Left lobe of liver (tissue), 2 donors: ENCODE measurements around the gene RUFY3. TPM values are rescaled to one million over a fixed set of nuclear protein-coding genes. Genes with fewer than 3 reads are reported as not detected.
A peak's percentile ranks its signal among the peaks of the same experiment; 100 is the strongest.

Source experiments
- ATAC-seq: fragments of 200-7000 bp; cut with Tn5 transposase; one replicate; pipeline ENCODE4 v1.9.1; 2020; ENCODE audit warnings: mild to moderate bottlenecking, moderate library complexity
- DNase-seq: peaks from one replicate; pipeline ENCODE4 v3.0.0-alpha.2; 2020; ENCODE audit warnings: low spot score
- total RNA-seq: library from RNA; stranded (reverse); gene quantifications from one replicate; pipeline ENCODE4 v1.2.1, GENCODE V29; 2021
- donor health status: DM: no; HTN: no; CAD: no; lungs with moderate emphysema.
- donor health status: DM: no; HTN: yes; CAD: no.

RUFY3 gene
- total RNA-seq, 1 donor from 2014 or later, result 30.1 TPM

GRCh38 chr4:70734971-70735370 lies 13.2 kb downstream of the RUFY3 start:
- DNase-seq (no peak), ATAC-seq (peak; percentile 53)

GRCh38 chr4:70735915-70736314 lies 14.2 kb downstream of the RUFY3 start:
- ATAC-seq, result peak; percentile 58
- peak; percentile 54 for DNase-seq

GRCh38 chr4:70737006-70737405 lies 15.2 kb downstream of the RUFY3 start:
- ATAC-seq (no peak), DNase-seq (no peak)

GRCh38 chr4:70737409-70737808 lies 15.6 kb downstream of the RUFY3 start:
- ATAC-seq (no peak), DNase-seq (no peak)

GRCh38 chr4:70739496-70740337 lies 18.0 kb downstream of the RUFY3 start:
- no peak for ATAC-seq

GRCh38 chr4:70741867-70742658 lies 20.3 kb downstream of the RUFY3 start:
- DNase-seq (no peak), ATAC-seq (no peak)

More at GRCh38 chr4:70739496-70740337, 18.0 kb downstream of the RUFY3 start:
- no peak for DNase-seq

- DNase-seq (no peak), ATAC-seq (no peak)
These were observed 22.0 kb downstream of the RUFY3 start for GRCh38 chr4:70743731-70744130.

GRCh38 chr4:70746179-70746839 lies 24.5 kb downstream of the RUFY3 start:
- ATAC-seq (no peak), DNase-seq (no peak)

- no peak for ATAC-seq
- no peak for DNase-seq
These were observed 26.1 kb downstream of the RUFY3 start for GRCh38 chr4:70747874-70748273.

- ATAC-seq, result no peak
- no peak for DNase-seq
These were observed 27.5 kb downstream of the RUFY3 start for GRCh38 chr4:70749313-70749712.

- DNase-seq (no peak), ATAC-seq (no peak)
These were observed 30.5 kb downstream of the RUFY3 start for GRCh38 chr4:70752236-70752635.

GRCh38 chr4:70753630-70754029 lies 31.9 kb downstream of the RUFY3 start:
- no peak for ATAC-seq
- no peak for DNase-seq

GRCh38 chr4:70754470-70754869 lies 32.7 kb downstream of the RUFY3 start:
- DNase-seq, result no peak
- no peak for ATAC-seq

- no peak for DNase-seq
- no peak for ATAC-seq
These were observed 33.4 kb downstream of the RUFY3 start for GRCh38 chr4:70754990-70755688.

- no peak for ATAC-seq
- DNase-seq, result no peak
These were observed 37.4 kb downstream of the RUFY3 start for GRCh38 chr4:70759126-70759525.

- ATAC-seq (no peak), DNase-seq (no peak)
These were observed 37.9 kb downstream of the RUFY3 start for GRCh38 chr4:70759627-70760026.

- ATAC-seq (no peak), DNase-seq (no peak)
These were observed 38.9 kb downstream of the RUFY3 start for GRCh38 chr4:70760662-70761061.

GRCh38 chr4:70761276-70761816 lies 39.6 kb downstream of the RUFY3 start:
- DNase-seq (no peak), ATAC-seq (no peak)

GRCh38 chr4:70765368-70765767 lies 43.6 kb downstream of the RUFY3 start:
- no peak for DNase-seq
- peak; percentile 78 for ATAC-seq

- no peak for DNase-seq
- no peak for ATAC-seq
These were observed 46.7 kb downstream of the RUFY3 start for GRCh38 chr4:70768301-70768948.
